Loucy (cell line): ENCODE results near the gene KIR3DL1.

Experiments used
- H2AFZ ChIP-seq: fragments of 200-600 bp; sonication (generic); 2 replicates; pipeline ENCODE4 v1.6.0; 2016; ENCODE audit warnings: antibody characterized with exemption, mild to moderate bottlenecking, low read length, moderate library complexity
- H3F3A ChIP-seq: fragments of 200-600 bp; 2 replicates; pipeline ENCODE4 v1.6.0; 2016; ENCODE audit warnings: antibody characterized with exemption, low read depth, mild to moderate bottlenecking
- H3K27me3 ChIP-seq: fragments of 200-600 bp; sonication (generic); 2 replicates; pipeline ENCODE4 v1.6.1; 2014; ENCODE audit warnings: low read length, mild to moderate bottlenecking; ENCODE audit not compliant: insufficient read depth, poor library complexity, severe bottlenecking
- H3K36me3 ChIP-seq: fragments of 200-600 bp; sonication (generic); 2 replicates; pipeline ENCODE4 v1.6.1; 2016; ENCODE audit warnings: low read length; ENCODE audit not compliant: insufficient read depth
- H3K4me1 ChIP-seq: fragments of 200-600 bp; sonication (generic); 2 replicates; pipeline ENCODE4 v1.5.1; 2014; ENCODE audit warnings: low read length, mild to moderate bottlenecking; ENCODE audit not compliant: insufficient read depth, poor library complexity, severe bottlenecking
- H3K4me2 ChIP-seq: fragments of 200-600 bp; sonication (generic); 2 replicates; pipeline ENCODE4 v1.6.0; 2014; ENCODE audit warnings: antibody characterized with exemption, low read length, low read depth, mild to moderate bottlenecking; ENCODE audit not compliant: poor library complexity, severe bottlenecking
- H3K4me3 ChIP-seq: fragments of 200-600 bp; sonication (generic); 2 replicates; pipeline ENCODE4 v1.5.1; 2014; ENCODE audit warnings: low read length, mild to moderate bottlenecking, mixed read lengths; ENCODE audit not compliant: poor library complexity, severe bottlenecking
- H3K79me2 ChIP-seq: fragments of 200-600 bp; sonication (generic); 2 replicates; pipeline ENCODE4 v1.6.1; 2014; ENCODE audit warnings: low read length; ENCODE audit not compliant: insufficient read depth
- H3K9ac ChIP-seq: fragments of 200-600 bp; sonication (generic); 2 replicates; pipeline ENCODE4 v1.6.0; 2014; ENCODE audit warnings: mild to moderate bottlenecking, low read depth, low read length, moderate library complexity; ENCODE audit not compliant: poor library complexity, severe bottlenecking
- H3K9me2 ChIP-seq: fragments of 200-600 bp; sonication (generic); replicated peaks from 2 replicates; pipeline ENCODE4 v1.6.1; 2016; ENCODE audit warnings: low read depth, low read length, mixed read lengths
- H3K9me3 ChIP-seq: fragments of 200-600 bp; sonication (generic); 2 replicates; pipeline ENCODE4 v1.6.1; 2014; ENCODE audit warnings: mild to moderate bottlenecking, antibody characterized with exemption, low read length, low read depth; ENCODE audit not compliant: insufficient read depth
- H4K20me1 ChIP-seq: fragments of 200-600 bp; sonication (generic); 2 replicates; pipeline ENCODE4 v1.6.0; 2014; ENCODE audit warnings: antibody characterized with exemption, low read length, mild to moderate bottlenecking; ENCODE audit not compliant: insufficient read depth, poor library complexity, severe bottlenecking
- EZH2phosphoT487 ChIP-seq: fragments of 200-600 bp; IDR thresholded peaks from 2 replicates; pipeline ENCODE4 v1.6.1; 2018; ENCODE audit warnings: antibody characterized with exemption, mild to moderate bottlenecking, moderate library complexity, borderline replicate concordance
- TF ChIP-seq, protein P1 (sequence below): fragments of 200-600 bp; sonication (generic); conservative IDR thresholded peaks from 2 replicates; pipeline ENCODE4 v1.5.1; 2014; ENCODE audit warnings: mild to moderate bottlenecking, antibody characterized with exemption, low read length

KIR3DL1 gene

DNA sequence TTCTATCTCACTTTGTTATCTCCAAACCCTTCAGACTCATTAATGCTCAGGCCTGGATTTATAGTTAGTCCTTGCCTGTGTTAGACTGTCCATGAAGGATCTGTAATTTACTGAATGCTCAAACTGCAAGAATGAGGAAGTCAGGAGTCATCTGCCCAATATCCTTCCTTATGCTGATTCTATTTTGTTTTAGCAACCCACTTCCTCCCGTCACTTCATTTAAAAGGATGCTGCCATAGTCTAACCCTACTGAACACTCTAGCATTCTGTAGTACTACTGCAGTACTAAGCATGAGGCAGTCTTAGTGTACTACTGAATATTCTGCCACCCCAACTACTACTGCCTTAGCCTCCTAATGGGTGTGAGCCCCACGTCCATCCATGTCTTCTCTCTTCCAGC lies 59.2 kb downstream of the KIR3DL1 start:
- TF ChIP-seq, protein P1, sequence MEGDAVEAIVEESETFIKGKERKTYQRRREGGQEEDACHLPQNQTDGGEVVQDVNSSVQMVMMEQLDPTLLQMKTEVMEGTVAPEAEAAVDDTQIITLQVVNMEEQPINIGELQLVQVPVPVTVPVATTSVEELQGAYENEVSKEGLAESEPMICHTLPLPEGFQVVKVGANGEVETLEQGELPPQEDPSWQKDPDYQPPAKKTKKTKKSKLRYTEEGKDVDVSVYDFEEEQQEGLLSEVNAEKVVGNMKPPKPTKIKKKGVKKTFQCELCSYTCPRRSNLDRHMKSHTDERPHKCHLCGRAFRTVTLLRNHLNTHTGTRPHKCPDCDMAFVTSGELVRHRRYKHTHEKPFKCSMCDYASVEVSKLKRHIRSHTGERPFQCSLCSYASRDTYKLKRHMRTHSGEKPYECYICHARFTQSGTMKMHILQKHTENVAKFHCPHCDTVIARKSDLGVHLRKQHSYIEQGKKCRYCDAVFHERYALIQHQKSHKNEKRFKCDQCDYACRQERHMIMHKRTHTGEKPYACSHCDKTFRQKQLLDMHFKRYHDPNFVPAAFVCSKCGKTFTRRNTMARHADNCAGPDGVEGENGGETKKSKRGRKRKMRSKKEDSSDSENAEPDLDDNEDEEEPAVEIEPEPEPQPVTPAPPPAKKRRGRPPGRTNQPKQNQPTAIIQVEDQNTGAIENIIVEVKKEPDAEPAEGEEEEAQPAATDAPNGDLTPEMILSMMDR: no peak
- no peak for TF ChIP-seq EZH2phosphoT487
- H3K9ac ChIP-seq: no peak overlapping the region
- no peaks in the 10 kb centered on the region for H4K20me1 ChIP-seq

DNA sequence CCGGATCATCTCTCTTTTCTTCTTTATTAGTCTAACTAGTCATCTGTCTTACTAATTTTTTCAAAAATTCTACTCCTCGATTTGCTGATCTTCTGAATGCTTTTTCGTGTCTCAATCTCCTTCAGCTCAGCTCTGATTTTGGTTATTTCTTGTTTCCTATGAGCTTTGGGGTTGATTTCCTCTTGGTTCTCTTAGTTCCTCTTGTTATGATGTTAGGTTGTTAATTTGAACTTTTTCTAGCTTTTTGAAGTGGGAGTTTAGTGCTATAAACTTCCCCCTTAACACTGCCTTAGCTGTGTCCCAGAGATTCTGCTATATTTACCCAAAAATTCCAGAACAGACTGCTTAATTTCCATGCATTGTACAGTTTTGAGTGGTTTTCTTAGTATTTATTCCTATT lies 61.2 kb downstream of the KIR3DL1 start:
- no peak overlapping the region for H3K9ac ChIP-seq
- no peaks in the 10 kb centered on the region for H4K20me1 ChIP-seq
- no peaks in the 10 kb centered on the region for H3K36me3 ChIP-seq
- no peaks in the 10 kb centered on the region for H3K4me1 ChIP-seq
- H3K27me3 ChIP-seq: no peaks in the 10 kb centered on the region
- no peaks in the 10 kb centered on the region for H3K9me3 ChIP-seq
- TF ChIP-seq, protein P1: no peak
- no peak for TF ChIP-seq EZH2phosphoT487
- no peaks in the 10 kb centered on the region for H3K79me2 ChIP-seq
- H3K4me2 ChIP-seq: no peak overlapping the region
- H3F3A ChIP-seq: no peaks in the 10 kb centered on the region
- H2AFZ ChIP-seq: no peak overlapping the region
- H3K9me2 ChIP-seq: no peaks in the 10 kb centered on the region
- no peak overlapping the region for H3K4me3 ChIP-seq

More for the DNA sequence above, 59.2 kb downstream of the KIR3DL1 start:
- H3K36me3 ChIP-seq: no peaks in the 10 kb centered on the region
- H3K4me3 ChIP-seq: no peak overlapping the region
- H3F3A ChIP-seq: no peaks in the 10 kb centered on the region
- H3K4me2 ChIP-seq: no peak overlapping the region
- H3K9me2 ChIP-seq: no peaks in the 10 kb centered on the region
- H3K9me3 ChIP-seq: no peaks in the 10 kb centered on the region
- no peaks in the 10 kb centered on the region for H3K4me1 ChIP-seq
- H3K27me3 ChIP-seq: no peaks in the 10 kb centered on the region
- no peak overlapping the region for H2AFZ ChIP-seq
- no peaks in the 10 kb centered on the region for H3K79me2 ChIP-seq
